ENCODE measurements around the gene MORF4L1.
A peak's percentile ranks its signal among the peaks of the same experiment; 100 is the strongest.

- TF ChIP-seq CTCF (IDR thresholded peaks at IDR 0.05; ENCODE audit: low read depth, low read length, poor library complexity, severe bottlenecking), result peak; percentile 28
- TF ChIP-seq EZH2phosphoT487 (IDR thresholded peaks at IDR 0.05; ENCODE audit: borderline replicate concordance, low read length), result no peak
Measured at GRCh38 chr15:78907577-78907976, 34.9 kb downstream of the MORF4L1 start.
